SK-N-SH (cell line): Measurements from ENCODE around the gene CRLF1.

Experiments used
- MAX ChIP-seq: IDR thresholded peaks from 2 replicates; pipeline ENCODE4 v1.4.0; 2012; ENCODE audit warnings: low read depth
- POLR2AphosphoS5 ChIP-seq: IDR thresholded peaks from 2 replicates; pipeline ENCODE4 v1.6.1; 2012; ENCODE audit warnings: low read depth, low read length
- TAF1 ChIP-seq: IDR thresholded peaks from 2 replicates; pipeline ENCODE4 v1.6.1; 2012; ENCODE audit warnings: low read depth, mild to moderate bottlenecking, low read length, moderate library complexity, borderline replicate concordance
- ZBTB33 ChIP-seq: IDR thresholded peaks from 2 replicates; pipeline ENCODE4 v1.4.0; 2012; ENCODE audit warnings: low read depth, borderline replicate concordance
- TF ChIP-seq, protein P1 (sequence below): fragments of 200-600 bp; sonication (generic); IDR thresholded peaks from 2 replicates; pipeline ENCODE4 v1.6.1; 2017; ENCODE audit warnings: antibody characterized with exemption, mild to moderate bottlenecking, moderate library complexity

DNA sequence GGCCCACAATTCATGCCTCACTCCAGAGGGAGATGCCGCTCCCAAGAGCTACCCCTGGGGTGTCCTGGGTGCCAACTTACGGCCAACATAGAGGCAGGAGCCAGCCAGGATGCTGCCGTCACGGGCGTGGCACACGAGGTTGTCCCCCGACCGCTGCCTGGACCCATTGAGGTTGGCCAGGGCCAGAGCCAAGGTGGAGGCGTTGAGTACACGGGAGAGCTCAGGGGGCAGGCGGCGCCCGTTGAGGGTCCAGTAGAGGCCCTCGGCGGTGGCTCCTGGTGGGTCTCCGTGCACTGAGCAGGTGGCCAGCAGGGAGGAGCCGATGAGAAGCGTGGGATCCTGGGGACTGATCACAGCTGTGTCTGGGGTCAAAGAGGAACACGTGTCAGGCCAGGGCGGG is 7.1 kb downstream of the CRLF1 start:
- TF ChIP-seq, protein P1, sequence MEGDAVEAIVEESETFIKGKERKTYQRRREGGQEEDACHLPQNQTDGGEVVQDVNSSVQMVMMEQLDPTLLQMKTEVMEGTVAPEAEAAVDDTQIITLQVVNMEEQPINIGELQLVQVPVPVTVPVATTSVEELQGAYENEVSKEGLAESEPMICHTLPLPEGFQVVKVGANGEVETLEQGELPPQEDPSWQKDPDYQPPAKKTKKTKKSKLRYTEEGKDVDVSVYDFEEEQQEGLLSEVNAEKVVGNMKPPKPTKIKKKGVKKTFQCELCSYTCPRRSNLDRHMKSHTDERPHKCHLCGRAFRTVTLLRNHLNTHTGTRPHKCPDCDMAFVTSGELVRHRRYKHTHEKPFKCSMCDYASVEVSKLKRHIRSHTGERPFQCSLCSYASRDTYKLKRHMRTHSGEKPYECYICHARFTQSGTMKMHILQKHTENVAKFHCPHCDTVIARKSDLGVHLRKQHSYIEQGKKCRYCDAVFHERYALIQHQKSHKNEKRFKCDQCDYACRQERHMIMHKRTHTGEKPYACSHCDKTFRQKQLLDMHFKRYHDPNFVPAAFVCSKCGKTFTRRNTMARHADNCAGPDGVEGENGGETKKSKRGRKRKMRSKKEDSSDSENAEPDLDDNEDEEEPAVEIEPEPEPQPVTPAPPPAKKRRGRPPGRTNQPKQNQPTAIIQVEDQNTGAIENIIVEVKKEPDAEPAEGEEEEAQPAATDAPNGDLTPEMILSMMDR: no peak
- no peak for TF ChIP-seq ZBTB33
- no peak for TF ChIP-seq MAX
- TF ChIP-seq POLR2AphosphoS5: no peak
- TF ChIP-seq TAF1: no peak
